ENCODE data around the gene LMNTD2. TPM values are rescaled to one million over a fixed set of nuclear protein-coding genes. Genes with fewer than 3 reads are reported as not detected.

The LMNTD2 gene
- polyA plus RNA-seq, 1 donor from 2014 or later, result 0.61 TPM

DNA sequence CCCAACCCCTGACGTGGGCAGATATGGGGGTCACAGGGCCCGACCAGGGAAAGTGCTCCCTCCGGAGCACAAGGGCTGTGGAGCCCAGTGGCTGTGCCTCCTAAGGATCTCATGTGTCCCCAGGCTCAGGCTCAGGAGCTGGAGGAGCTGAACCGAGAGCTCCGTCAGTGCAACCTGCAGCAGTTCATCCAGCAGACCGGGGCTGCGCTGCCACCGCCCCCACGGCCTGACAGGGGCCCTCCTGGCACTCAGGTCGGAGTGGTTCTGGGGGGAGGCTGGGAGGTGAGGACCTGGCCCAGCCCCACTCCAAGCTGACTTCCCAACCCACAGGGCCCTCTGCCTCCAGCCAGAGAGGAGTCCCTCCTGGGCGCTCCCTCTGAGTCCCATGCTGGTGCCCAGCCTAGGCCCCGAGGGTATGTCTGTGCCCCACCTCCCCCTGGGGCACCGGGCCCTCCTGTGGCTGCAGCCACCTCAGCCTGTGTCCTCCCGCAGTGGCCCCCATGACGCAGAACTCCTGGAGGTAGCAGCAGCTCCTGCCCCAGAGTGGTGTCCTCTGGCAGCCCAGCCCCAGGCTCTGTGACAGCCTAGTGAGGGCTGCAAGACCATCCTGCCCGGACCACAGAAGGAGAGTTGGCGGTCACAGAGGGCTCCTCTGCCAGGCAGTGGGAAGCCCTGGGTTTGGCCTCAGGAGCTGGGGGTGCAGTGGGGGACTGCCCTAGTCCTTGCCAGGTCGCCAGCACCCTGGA, 2.7 kb upstream of the LMNTD2 start:
- Histone ChIP-seq H3K9me2 (ENCODE audit: insufficient read depth, low read length) (no peaks in the 10 kb centered on the region), H2AFZ (ENCODE audit: low read depth, low read length) (no peak overlapping the region), H3F3A (ENCODE audit: insufficient read depth, low read length, poor library complexity, severe bottlenecking) (no peaks in the 10 kb centered on the region), H3K4me3 (ENCODE audit: low read length) (no peak overlapping the region), H3K27ac (ENCODE audit: low read length) (no peak overlapping the region), H3K4me2 (ENCODE audit: low read length) (no peak overlapping the region), H3K9me3 (ENCODE audit: low read length) (no peaks in the 10 kb centered on the region), H3K36me3 (ENCODE audit: insufficient read depth, low read length) (no peaks in the 10 kb centered on the region), H3K79me2 (replicated peaks; ENCODE audit: insufficient read depth, low read length) (no peaks in the 10 kb centered on the region), H4K20me1 (ENCODE audit: insufficient read depth) (no peaks in the 10 kb centered on the region), H3K9ac (ENCODE audit: low read length) (no peak overlapping the region), H3K27me3 (ENCODE audit: insufficient read depth, low read depth, low read length) (peaks cover 2% of the 10 kb centered on the region)
- TF ChIP-seq, protein P1, sequence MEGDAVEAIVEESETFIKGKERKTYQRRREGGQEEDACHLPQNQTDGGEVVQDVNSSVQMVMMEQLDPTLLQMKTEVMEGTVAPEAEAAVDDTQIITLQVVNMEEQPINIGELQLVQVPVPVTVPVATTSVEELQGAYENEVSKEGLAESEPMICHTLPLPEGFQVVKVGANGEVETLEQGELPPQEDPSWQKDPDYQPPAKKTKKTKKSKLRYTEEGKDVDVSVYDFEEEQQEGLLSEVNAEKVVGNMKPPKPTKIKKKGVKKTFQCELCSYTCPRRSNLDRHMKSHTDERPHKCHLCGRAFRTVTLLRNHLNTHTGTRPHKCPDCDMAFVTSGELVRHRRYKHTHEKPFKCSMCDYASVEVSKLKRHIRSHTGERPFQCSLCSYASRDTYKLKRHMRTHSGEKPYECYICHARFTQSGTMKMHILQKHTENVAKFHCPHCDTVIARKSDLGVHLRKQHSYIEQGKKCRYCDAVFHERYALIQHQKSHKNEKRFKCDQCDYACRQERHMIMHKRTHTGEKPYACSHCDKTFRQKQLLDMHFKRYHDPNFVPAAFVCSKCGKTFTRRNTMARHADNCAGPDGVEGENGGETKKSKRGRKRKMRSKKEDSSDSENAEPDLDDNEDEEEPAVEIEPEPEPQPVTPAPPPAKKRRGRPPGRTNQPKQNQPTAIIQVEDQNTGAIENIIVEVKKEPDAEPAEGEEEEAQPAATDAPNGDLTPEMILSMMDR (IDR thresholded peaks at IDR 0.05; ENCODE audit: poor library complexity, severe bottlenecking), result no peak
- no peak for TF ChIP-seq MXI1 (conservative IDR thresholded peaks at IDR 0.05; ENCODE audit: poor library complexity, severe bottlenecking)
- TF ChIP-seq TAF1 (IDR thresholded peaks at IDR 0.05; ENCODE audit: low read depth), result no peak
- no peak for TF ChIP-seq RAD21 (conservative IDR thresholded peaks at IDR 0.05)
- no peak for TF ChIP-seq EZH2 (IDR thresholded peaks at IDR 0.05; ENCODE audit: borderline replicate concordance, insufficient read depth, low read length, poor library complexity, severe bottlenecking)
- TF ChIP-seq, protein P2, sequence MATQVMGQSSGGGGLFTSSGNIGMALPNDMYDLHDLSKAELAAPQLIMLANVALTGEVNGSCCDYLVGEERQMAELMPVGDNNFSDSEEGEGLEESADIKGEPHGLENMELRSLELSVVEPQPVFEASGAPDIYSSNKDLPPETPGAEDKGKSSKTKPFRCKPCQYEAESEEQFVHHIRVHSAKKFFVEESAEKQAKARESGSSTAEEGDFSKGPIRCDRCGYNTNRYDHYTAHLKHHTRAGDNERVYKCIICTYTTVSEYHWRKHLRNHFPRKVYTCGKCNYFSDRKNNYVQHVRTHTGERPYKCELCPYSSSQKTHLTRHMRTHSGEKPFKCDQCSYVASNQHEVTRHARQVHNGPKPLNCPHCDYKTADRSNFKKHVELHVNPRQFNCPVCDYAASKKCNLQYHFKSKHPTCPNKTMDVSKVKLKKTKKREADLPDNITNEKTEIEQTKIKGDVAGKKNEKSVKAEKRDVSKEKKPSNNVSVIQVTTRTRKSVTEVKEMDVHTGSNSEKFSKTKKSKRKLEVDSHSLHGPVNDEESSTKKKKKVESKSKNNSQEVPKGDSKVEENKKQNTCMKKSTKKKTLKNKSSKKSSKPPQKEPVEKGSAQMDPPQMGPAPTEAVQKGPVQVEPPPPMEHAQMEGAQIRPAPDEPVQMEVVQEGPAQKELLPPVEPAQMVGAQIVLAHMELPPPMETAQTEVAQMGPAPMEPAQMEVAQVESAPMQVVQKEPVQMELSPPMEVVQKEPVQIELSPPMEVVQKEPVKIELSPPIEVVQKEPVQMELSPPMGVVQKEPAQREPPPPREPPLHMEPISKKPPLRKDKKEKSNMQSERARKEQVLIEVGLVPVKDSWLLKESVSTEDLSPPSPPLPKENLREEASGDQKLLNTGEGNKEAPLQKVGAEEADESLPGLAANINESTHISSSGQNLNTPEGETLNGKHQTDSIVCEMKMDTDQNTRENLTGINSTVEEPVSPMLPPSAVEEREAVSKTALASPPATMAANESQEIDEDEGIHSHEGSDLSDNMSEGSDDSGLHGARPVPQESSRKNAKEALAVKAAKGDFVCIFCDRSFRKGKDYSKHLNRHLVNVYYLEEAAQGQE (IDR thresholded peaks at IDR 0.05; ENCODE audit: borderline replicate concordance), result no peak
- no peak for TF ChIP-seq POLR2AphosphoS5 (IDR thresholded peaks at IDR 0.05)
- no peak for TF ChIP-seq SMC3 (conservative IDR thresholded peaks at IDR 0.05; ENCODE audit: poor library complexity)
- TF ChIP-seq EP300 (conservative IDR thresholded peaks at IDR 0.05; ENCODE audit: poor library complexity, severe bottlenecking), result no peak

DNA sequence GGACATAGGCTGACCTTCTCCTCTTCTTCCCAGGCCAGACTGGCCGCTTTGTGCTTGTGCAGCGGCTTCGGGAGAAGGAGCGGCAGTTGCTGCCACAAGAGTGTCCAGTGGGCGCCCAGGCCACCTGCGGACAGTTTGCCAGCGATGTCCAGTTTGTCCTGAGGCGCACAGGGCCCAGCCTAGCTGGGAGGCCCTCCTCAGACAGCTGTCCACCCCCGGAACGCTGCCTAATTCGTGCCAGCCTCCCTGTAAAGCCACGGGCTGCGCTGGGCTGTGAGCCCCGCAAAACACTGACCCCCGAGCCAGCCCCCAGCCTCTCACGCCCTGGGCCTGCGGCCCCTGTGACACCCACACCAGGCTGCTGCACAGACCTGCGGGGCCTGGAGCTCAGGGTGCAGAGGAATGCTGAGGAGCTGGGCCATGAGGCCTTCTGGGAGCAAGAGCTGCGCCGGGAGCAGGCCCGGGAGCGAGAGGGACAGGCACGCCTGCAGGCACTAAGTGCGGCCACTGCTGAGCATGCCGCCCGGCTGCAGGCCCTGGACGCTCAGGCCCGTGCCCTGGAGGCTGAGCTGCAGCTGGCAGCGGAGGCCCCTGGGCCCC, 1.6 kb upstream of the LMNTD2 start:
- no peaks in the 10 kb centered on the region for H3K36me3 ChIP-seq (ENCODE audit: insufficient read depth, low read length)
- no peaks in the 10 kb centered on the region for H3K79me2 ChIP-seq (replicated peaks; ENCODE audit: insufficient read depth, low read length)
- H3K9me3 ChIP-seq (ENCODE audit: low read length), result no peaks in the 10 kb centered on the region
- peaks cover 13% of the 10 kb centered on the region for H3K27me3 ChIP-seq (ENCODE audit: insufficient read depth, low read depth, low read length)
- H3F3A ChIP-seq (ENCODE audit: insufficient read depth, low read length, poor library complexity, severe bottlenecking), result no peaks in the 10 kb centered on the region
- no peak overlapping the region for H3K9ac ChIP-seq (ENCODE audit: low read length)
- H2AFZ ChIP-seq (ENCODE audit: low read depth, low read length), result no peak overlapping the region
- TF ChIP-seq TAF1 (IDR thresholded peaks at IDR 0.05; ENCODE audit: low read depth), result no peak
- TF ChIP-seq SMC3 (conservative IDR thresholded peaks at IDR 0.05; ENCODE audit: poor library complexity), result no peak
- no peak for TF ChIP-seq MXI1 (conservative IDR thresholded peaks at IDR 0.05; ENCODE audit: poor library complexity, severe bottlenecking)
- no peaks in the 10 kb centered on the region for H4K20me1 ChIP-seq (ENCODE audit: insufficient read depth)
- no peak overlapping the region for H3K4me2 ChIP-seq (ENCODE audit: low read length)
- no peaks in the 10 kb centered on the region for H3K9me2 ChIP-seq (ENCODE audit: insufficient read depth, low read length)
- H3K4me3 ChIP-seq (ENCODE audit: low read length), result peak overlapping the region; percentile 75
- H3K27ac ChIP-seq (ENCODE audit: low read length), result no peak overlapping the region
